Mesothelial cell of epicardium (in vitro differentiated cells): ENCODE results near the gene ARL6IP1. TPM values are rescaled to one million over a fixed set of nuclear protein-coding genes. Genes with fewer than 3 reads are reported as not detected.

Experiments used
- DNase-seq, 2 experiments: peaks; one replicate each; pipeline ENCODE4 v3.0.0; 2021; ENCODE audit warnings: low spot score in 2 of 2; ENCODE audit not compliant: unreplicated experiment in 2 of 2
- H3K27ac Mint-ChIP-seq: 2 replicates; pipeline ENCODE4 v1.8.0; 2021; ENCODE audit warnings: mixed read lengths
- H3K27me3 Mint-ChIP-seq: 2 replicates; pipeline ENCODE4 v1.8.0; 2021; ENCODE audit warnings: low read depth, mixed read lengths
- H3K36me3 Mint-ChIP-seq: 2 replicates; pipeline ENCODE4 v1.8.0; 2021; ENCODE audit warnings: mixed read lengths
- H3K4me1 Mint-ChIP-seq: 2 replicates; pipeline ENCODE4 v1.8.0; 2021; ENCODE audit warnings: mixed read lengths
- H3K4me3 Mint-ChIP-seq: 2 replicates; pipeline ENCODE4 v1.8.0; 2021; ENCODE audit warnings: mild to moderate bottlenecking, moderate library complexity, mixed read lengths
- H3K9me3 Mint-ChIP-seq: 2 replicates; pipeline ENCODE4 v1.8.0; 2021; ENCODE audit warnings: mixed read lengths
- total RNA-seq: library from RNA; stranded (reverse); gene quantifications from 3 replicates; pipeline ENCODE4 v1.2.1, GENCODE V29; 2021
- TF ChIP-seq, protein P1 (sequence below): fragments of 200-600 bp; sonication (generic); IDR thresholded peaks from one replicate; pipeline ENCODE4 v1.5.0; 2021; ENCODE audit warnings: antibody characterized with exemption; ENCODE audit not compliant: unreplicated experiment

The ARL6IP1 gene
- total RNA-seq, 1 donor from 2014 or later, result 130 TPM

DNA sequence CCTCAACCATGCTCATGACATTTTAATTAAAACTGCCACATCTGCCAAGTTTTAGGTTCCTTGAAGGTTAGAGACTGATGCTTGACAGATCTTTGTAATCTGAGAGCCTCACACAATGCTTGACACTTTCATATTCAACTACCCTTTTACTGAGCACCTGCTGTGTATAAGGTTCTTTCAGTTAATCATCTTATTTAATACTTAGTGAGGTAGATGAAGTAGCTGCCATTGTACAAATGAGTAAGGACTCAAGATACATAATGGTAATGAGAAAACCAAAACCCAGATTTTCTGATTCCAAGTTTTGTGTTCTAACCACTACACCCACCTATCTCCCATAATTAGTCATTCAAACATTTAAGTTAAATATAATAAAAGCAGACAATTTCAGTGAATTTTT lies 35.4 kb upstream of the ARL6IP1 start:
- H3K36me3 Mint-ChIP-seq, result peaks cover 59% of the 10 kb centered on the region
- H3K27ac Mint-ChIP-seq, result no peak overlapping the region
- peaks cover 5% of the 10 kb centered on the region for H3K4me1 Mint-ChIP-seq
- DNase-seq, result no peak
- H3K9me3 Mint-ChIP-seq, result no peaks in the 10 kb centered on the region
- H3K4me3 Mint-ChIP-seq, result no peak overlapping the region
- H3K27me3 Mint-ChIP-seq, result no peaks in the 10 kb centered on the region
- TF ChIP-seq, protein P1, sequence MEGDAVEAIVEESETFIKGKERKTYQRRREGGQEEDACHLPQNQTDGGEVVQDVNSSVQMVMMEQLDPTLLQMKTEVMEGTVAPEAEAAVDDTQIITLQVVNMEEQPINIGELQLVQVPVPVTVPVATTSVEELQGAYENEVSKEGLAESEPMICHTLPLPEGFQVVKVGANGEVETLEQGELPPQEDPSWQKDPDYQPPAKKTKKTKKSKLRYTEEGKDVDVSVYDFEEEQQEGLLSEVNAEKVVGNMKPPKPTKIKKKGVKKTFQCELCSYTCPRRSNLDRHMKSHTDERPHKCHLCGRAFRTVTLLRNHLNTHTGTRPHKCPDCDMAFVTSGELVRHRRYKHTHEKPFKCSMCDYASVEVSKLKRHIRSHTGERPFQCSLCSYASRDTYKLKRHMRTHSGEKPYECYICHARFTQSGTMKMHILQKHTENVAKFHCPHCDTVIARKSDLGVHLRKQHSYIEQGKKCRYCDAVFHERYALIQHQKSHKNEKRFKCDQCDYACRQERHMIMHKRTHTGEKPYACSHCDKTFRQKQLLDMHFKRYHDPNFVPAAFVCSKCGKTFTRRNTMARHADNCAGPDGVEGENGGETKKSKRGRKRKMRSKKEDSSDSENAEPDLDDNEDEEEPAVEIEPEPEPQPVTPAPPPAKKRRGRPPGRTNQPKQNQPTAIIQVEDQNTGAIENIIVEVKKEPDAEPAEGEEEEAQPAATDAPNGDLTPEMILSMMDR, result no peak

DNA sequence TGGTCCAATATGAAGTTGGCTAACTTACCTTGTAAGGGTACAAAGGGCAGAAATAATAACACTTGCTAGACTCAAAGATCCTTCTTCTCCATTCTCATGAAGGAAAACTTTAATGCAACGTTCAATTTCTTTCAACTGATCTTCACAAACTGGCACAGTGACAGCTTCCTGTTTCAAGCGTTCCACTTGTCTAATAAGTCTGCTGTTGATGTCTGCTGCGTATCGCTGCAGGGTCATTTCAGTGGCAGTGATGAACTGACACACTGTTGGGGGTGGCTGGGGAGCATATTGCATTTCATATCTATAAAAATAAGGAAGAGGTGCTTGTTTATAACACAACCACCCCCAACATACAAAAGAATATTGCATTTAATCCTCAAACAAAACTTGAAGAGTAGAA lies 33.5 kb upstream of the ARL6IP1 start:
- Mint-ChIP-seq H3K9me3 (no peaks in the 10 kb centered on the region), H3K4me3 (no peak overlapping the region), H3K4me1 (peaks cover 5% of the 10 kb centered on the region), H3K27me3 (no peaks in the 10 kb centered on the region), H3K36me3 (peaks cover 54% of the 10 kb centered on the region), H3K27ac (no peak overlapping the region)
- TF ChIP-seq, protein P1, result no peak
- no peak for DNase-seq

DNA sequence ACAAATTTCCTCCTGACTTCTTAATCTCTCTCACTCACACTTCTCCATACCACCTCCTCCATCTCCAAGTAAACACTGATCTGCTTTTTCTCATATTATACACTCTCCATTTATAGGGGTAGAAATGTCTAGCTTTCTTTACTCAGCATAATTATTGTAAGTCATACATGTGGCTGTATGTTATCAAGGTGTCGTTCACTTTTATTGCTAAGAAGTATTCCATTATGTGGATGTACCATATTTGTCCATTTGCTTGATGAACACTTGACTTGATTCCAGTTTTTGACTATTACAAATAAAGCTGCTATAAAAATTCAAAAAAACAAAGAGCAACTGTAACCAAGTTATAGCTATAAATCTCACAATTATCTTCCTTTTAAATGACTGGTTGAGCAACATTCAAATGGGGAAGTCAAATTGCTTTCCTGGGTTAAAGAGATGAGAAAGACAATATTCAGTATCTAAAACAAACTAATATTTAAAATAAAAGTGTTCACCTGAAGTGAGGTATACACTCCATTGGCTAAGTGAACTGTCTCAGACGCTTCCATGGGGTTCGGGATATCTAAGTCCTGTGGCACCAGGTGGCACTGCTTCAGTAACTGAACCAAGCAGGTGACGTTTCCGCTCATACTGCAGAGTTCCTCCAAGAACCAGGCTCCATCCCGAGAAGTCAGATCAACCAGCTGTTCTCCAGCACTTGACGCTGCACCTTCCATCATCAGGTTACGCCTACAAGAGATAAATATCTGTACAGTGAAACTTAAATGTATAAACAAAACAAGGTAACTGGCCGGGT lies 32.6 kb upstream of the ARL6IP1 start:
- Mint-ChIP-seq H3K9me3 (no peaks in the 10 kb centered on the region), H3K4me1 (no peaks in the 10 kb centered on the region), H3K4me3 (no peak overlapping the region), H3K27me3 (no peaks in the 10 kb centered on the region), H3K27ac (no peak overlapping the region), H3K36me3 (peaks cover 55% of the 10 kb centered on the region)
- TF ChIP-seq, protein P1, result no peak
- DNase-seq, result no peak

GRCh38 chr16:18832613-18833012 lies 31.3 kb upstream of the ARL6IP1 start:
- Mint-ChIP-seq H3K27ac (no peak overlapping the region), H3K4me3 (no peak overlapping the region), H3K9me3 (no peaks in the 10 kb centered on the region), H3K36me3 (peaks cover 55% of the 10 kb centered on the region), H3K4me1 (no peaks in the 10 kb centered on the region), H3K27me3 (no peaks in the 10 kb centered on the region)
- no peak for DNase-seq
- TF ChIP-seq, protein P1, result no peak

DNA sequence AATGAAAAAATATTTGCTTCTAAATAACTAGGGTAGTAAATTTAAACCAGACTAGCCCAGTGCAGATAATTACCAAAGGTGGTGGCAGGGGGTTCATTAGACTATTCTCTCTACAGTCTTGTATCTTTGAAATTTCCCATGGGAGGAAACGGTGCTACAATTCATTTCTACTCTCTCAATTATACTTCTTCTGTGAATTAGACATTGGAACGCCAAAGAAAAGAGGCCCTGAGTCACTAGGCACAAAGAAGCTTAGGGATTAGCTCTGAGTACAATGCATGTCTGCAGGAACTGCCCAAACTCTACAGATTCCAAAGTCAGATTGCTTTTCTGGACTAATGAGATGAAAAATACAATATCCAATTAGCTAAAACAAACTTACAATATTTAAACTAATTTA lies 30.7 kb upstream of the ARL6IP1 start:
- Mint-ChIP-seq H3K9me3 (no peaks in the 10 kb centered on the region), H3K36me3 (peaks cover 51% of the 10 kb centered on the region), H3K4me3 (no peak overlapping the region), H3K27me3 (no peaks in the 10 kb centered on the region), H3K4me1 (no peaks in the 10 kb centered on the region), H3K27ac (no peak overlapping the region)
- TF ChIP-seq, protein P1, result no peak
- DNase-seq, result no peak
